HCT116 (cell line): Measurements from ENCODE around the gene KLHDC3. TPM values are rescaled to one million over a fixed set of nuclear protein-coding genes. Genes with fewer than 3 reads are reported as not detected.

Experiments
- ATAC-seq: fragments of 200-7000 bp; cut with Tn5 transposase; 2 replicates; pipeline ENCODE4 v1.9.1; 2020; ENCODE audit warnings: mild to moderate bottlenecking, moderate library complexity
- BruUV-seq: library from RNA; stranded (reverse); fragments of 400-500 nt; replicated peaks from 2 replicates; lab custom pipeline; 2021; lab: Mats Ljungman, UMichigan
- CTCF ChIA-PET: fragments of 300-600 bp; sonication (Branson Sonifier 250); formaldehyde crosslinking; loops from one replicate; lab custom pipeline; 2021; ENCODE audit warnings: antibody characterized with exemption; lab: Charles Lee
- POLR2A ChIA-PET: fragments of 300-600, 350-600 bp; sonication (Branson Sonifier 250); formaldehyde crosslinking; loops from one replicate; lab custom pipeline; 2021; ENCODE audit warnings: antibody characterized with exemption; lab: Charles Lee
- RAD21 ChIA-PET, 2 experiments: fragments of 300-600 bp; sonication (Branson Sonifier 250); formaldehyde crosslinking; loops; one replicate each; lab custom pipeline; 2023; ENCODE audit warnings: low total read pairs in 2 of 2; ENCODE audit not compliant: uncharacterized antibody in 2 of 2, unreplicated experiment in 2 of 2, low non-redundant PET in 1 of 2; lab: Charles Lee
- DNase-seq: peaks from one replicate; pipeline ENCODE4 v3.0.0-alpha.2; 2010; ENCODE audit warnings: low read depth, low spot score
- H2AFZ ChIP-seq: fragments of 200-600 bp; shearing (Covaris generic), sonication (generic); 2 replicates; pipeline ENCODE4 v1.6.1; 2017; ENCODE audit warnings: low read depth, mixed run types, mixed read lengths, antibody characterized with exemption, low read length; ENCODE audit not compliant: poor library complexity, severe bottlenecking
- H3K27ac ChIP-seq: 2 replicates; pipeline ENCODE4 v1.5.1; 2012; ENCODE audit warnings: low read depth, low read length
- H3K27me3 ChIP-seq: fragments of 200-600 bp; sonication (generic); 2 replicates; pipeline ENCODE4 v1.6.1; 2016; ENCODE audit warnings: mixed run types, low read length, mixed read lengths; ENCODE audit not compliant: insufficient read depth
- H3K36me3 ChIP-seq, 2 experiments: fragments of 200-500 bp in 1 of 2; fragments of 200-600 bp in 1 of 2; sonication (Bioruptor generic) in 1 of 2; sonication (generic) in 1 of 2; 2 replicates each; pipeline versions ENCODE4 v1.5.1 to v1.6.1; 2014 to 2016; ENCODE audit warnings: low read length in 2 of 2, inconsistent platforms in 1 of 2, mixed read lengths in 1 of 2, mixed run types in 1 of 2; ENCODE audit not compliant: insufficient read depth in 2 of 2, control insufficient read depth in 1 of 2
- H3K4me1 ChIP-seq, 2 experiments: fragments of 200-600 bp in 1 of 2; sonication (generic) in 1 of 2; 2 replicates each; pipeline versions ENCODE4 v1.5.1 to v1.6.1; 2012 to 2017; ENCODE audit warnings: low read length in 2 of 2, inconsistent platforms in 1 of 2, mild to moderate bottlenecking in 1 of 2, mixed read lengths in 1 of 2, mixed run types in 1 of 2, moderate library complexity in 1 of 2; ENCODE audit not compliant: insufficient read depth in 2 of 2, control insufficient read depth in 1 of 2
- H3K4me2 ChIP-seq: fragments of 200-600 bp; sonication (generic); 2 replicates; pipeline ENCODE4 v1.6.1; 2017; ENCODE audit warnings: mixed run types, low read length, mixed read lengths
- H3K4me3 ChIP-seq, 2 experiments: fragments of 200-600 bp in 1 of 2; sonication (generic) in 1 of 2; replicated peaks in 1 of 2; 2 replicates each; pipeline ENCODE4 v1.5.1; 2011 to 2016; ENCODE audit warnings: low read length in 2 of 2, control low read depth in 1 of 2, low read depth in 1 of 2, mild to moderate bottlenecking in 1 of 2, mixed read lengths in 1 of 2, mixed run types in 1 of 2
- H3K79me2 ChIP-seq: fragments of 200-600 bp; sonication (generic); 2 replicates; pipeline ENCODE4 v1.6.1; 2017; ENCODE audit warnings: mild to moderate bottlenecking, mixed run types, low read length, moderate library complexity, mixed read lengths; ENCODE audit not compliant: insufficient read depth
- H3K9ac ChIP-seq: fragments of 200-600 bp; sonication (generic); 2 replicates; pipeline ENCODE4 v1.6.1; 2016; ENCODE audit warnings: low read length, mixed read lengths
- H3K9me2 ChIP-seq: fragments of 200-600 bp; sonication (generic), shearing (Covaris generic); 2 replicates; pipeline ENCODE4 v1.6.1; 2017; ENCODE audit warnings: mixed run types, mild to moderate bottlenecking, moderate library complexity; ENCODE audit not compliant: insufficient read depth
- H3K9me3 ChIP-seq, 2 experiments: fragments of 200-500 bp in 1 of 2; fragments of 200-600 bp in 1 of 2; sonication (Bioruptor generic) in 1 of 2; sonication (generic) in 1 of 2; 2 replicates each; pipeline ENCODE4 v1.6.1; 2014 to 2017; ENCODE audit warnings: low read length in 2 of 2, mixed read lengths in 2 of 2, inconsistent platforms in 1 of 2, low read depth in 1 of 2, mild to moderate bottlenecking in 1 of 2, mixed run types in 1 of 2, moderate library complexity in 1 of 2; ENCODE audit not compliant: control insufficient read depth in 1 of 2, insufficient read depth in 1 of 2
- H4K20me1 ChIP-seq: fragments of 200-600 bp; sonication (generic), shearing (Covaris generic); 2 replicates; pipeline ENCODE4 v1.6.1; 2017; ENCODE audit warnings: mixed run types, mild to moderate bottlenecking, moderate library complexity; ENCODE audit not compliant: insufficient read depth
- CBX3 ChIP-seq: IDR thresholded peaks from 2 replicates; pipeline ENCODE4 v1.6.1; 2012; ENCODE audit warnings: low read depth
- CEBPB ChIP-seq: IDR thresholded peaks from 2 replicates; pipeline ENCODE4 v1.6.1; 2012; ENCODE audit warnings: low read depth
- EGR1 ChIP-seq: IDR thresholded peaks from 2 replicates; pipeline ENCODE4 v1.6.1; 2012; ENCODE audit warnings: low read depth
- ELF1 ChIP-seq: IDR thresholded peaks from 2 replicates; pipeline ENCODE4 v1.6.1; 2012; ENCODE audit warnings: low read depth, borderline replicate concordance
- EZH2phosphoT487 ChIP-seq: fragments of 200-600 bp; IDR thresholded peaks from 2 replicates; pipeline ENCODE4 v1.6.1; 2018; ENCODE audit warnings: antibody characterized with exemption, borderline replicate concordance
- JUND ChIP-seq: IDR thresholded peaks from 2 replicates; pipeline ENCODE4 v1.6.1; 2012
- POLR2AphosphoS5 ChIP-seq: IDR thresholded peaks from 2 replicates; pipeline ENCODE4 v1.6.1; 2011; ENCODE audit warnings: mild to moderate bottlenecking, low read depth, low read length, moderate library complexity
- SIN3A ChIP-seq: IDR thresholded peaks from 2 replicates; pipeline ENCODE4 v1.6.1; 2012; ENCODE audit warnings: low read depth
- SP1 ChIP-seq: IDR thresholded peaks from 2 replicates; pipeline ENCODE4 v1.6.1; 2012; ENCODE audit warnings: low read depth
- TCF7L2 ChIP-seq: IDR thresholded peaks from 2 replicates; pipeline ENCODE4 v1.7.0; 2011; ENCODE audit warnings: borderline replicate concordance, inconsistent platforms; ENCODE audit not compliant: insufficient read depth, insufficient read length; ENCODE audit errors: extremely low read depth
- YY1 ChIP-seq: IDR thresholded peaks from 2 replicates; pipeline ENCODE4 v1.6.1; 2011; ENCODE audit warnings: low read length, low read depth, moderate library complexity, mild to moderate bottlenecking; ENCODE audit not compliant: insufficient replicate concordance; ENCODE audit errors: extremely low read depth
- ZFX ChIP-seq: fragments of 450-650 bp; IDR thresholded peaks from 2 replicates; pipeline ENCODE4 v1.6.1; 2017
- intact Hi-C: fragments of 100-400 bp; cut with micrococcal nuclease; formaldehyde crosslinking; loops from 2 replicates; pipeline ENCODE4 v1.10.0; 2022
- total RNA-seq: library from RNA; stranded (reverse); gene quantifications from one replicate; pipeline ENCODE4 v1.2.1, GENCODE V29; 2021; ENCODE audit not compliant: unreplicated experiment
- TF ChIP-seq, protein P1 (sequence below): IDR thresholded peaks from 2 replicates; pipeline ENCODE4 v1.6.1; 2012
- TF ChIP-seq, protein P2 (sequence below): IDR thresholded peaks from 2 replicates; pipeline ENCODE4 v1.6.1; 2012
- TF ChIP-seq, protein P3 (sequence below), 3 experiments: fragments of 200-600 bp in 1 of 3; sonication (generic) in 1 of 3; IDR thresholded peaks in 2 of 3; conservative IDR thresholded peaks in 1 of 3; 2 replicates each; pipeline ENCODE4 v1.5.1; 2012 to 2017; ENCODE audit warnings: low read depth in 2 of 3, low read length in 2 of 3, antibody characterized with exemption in 1 of 3, borderline replicate concordance in 1 of 3, control low read depth in 1 of 3, mild to moderate bottlenecking in 1 of 3, mixed read lengths in 1 of 3, mixed run types in 1 of 3, moderate library complexity in 1 of 3; ENCODE audit not compliant: insufficient read depth in 1 of 3
- TF ChIP-seq, protein P4 (sequence below): IDR thresholded peaks from 2 replicates; pipeline ENCODE4 v1.6.1; 2012; ENCODE audit warnings: low read depth

The KLHDC3 gene
- total RNA-seq, 1 experiment from 2014 or later: 67.2 TPM

DNA sequence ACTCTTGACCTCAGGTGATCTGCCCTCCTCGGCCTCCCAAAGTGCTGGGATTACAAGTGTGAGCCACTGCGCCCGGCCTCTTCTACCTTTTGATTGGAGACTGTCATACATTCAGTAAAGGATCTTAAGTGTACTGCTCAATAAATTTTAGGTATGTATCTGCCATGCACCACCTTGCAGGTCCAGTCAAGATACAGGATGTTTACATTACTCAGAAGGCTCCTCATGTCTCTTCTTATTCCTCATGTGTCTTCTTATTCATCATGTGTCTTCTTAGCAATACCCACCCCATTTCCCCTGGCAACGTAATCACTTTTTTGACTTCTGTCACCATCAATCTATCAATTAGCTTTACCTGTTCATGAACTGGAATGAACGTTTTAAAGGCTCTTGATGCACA is 8.2 kb upstream of the KLHDC3 start (continued):
- TF ChIP-seq EZH2phosphoT487: no peak
- TF ChIP-seq, protein P1, sequence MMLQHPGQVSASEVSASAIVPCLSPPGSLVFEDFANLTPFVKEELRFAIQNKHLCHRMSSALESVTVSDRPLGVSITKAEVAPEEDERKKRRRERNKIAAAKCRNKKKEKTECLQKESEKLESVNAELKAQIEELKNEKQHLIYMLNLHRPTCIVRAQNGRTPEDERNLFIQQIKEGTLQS: no peak
- no peak for TF ChIP-seq ZFX
- TF ChIP-seq YY1: no peak

DNA sequence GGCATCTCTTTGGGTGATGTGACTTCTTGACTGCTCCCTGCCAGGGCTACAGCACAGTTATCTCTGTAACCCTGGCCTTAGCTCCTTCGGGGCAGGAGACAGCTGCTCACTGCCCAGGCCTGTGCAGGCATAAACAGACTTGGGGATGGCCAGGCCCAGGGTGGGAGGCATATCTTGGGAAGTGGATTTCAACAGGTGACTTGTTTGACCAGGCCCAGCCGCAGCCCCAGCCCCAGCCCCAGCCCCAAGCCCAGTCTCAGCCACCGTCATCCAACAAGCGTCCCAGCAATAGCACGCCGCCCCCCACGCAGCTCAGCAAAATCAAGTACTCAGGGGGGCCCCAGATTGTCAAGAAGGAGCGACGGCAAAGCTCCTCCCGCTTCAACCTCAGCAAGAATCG is 7.8 kb upstream of the KLHDC3 start:
- Histone ChIP-seq H2AFZ (no peak overlapping the region), H3K4me2 (no peak overlapping the region), H3K4me1 (no peaks in the 10 kb centered on the region), H3K27me3 (no peaks in the 10 kb centered on the region), H3K9ac (no peak overlapping the region), H3K9me3 (no peaks in the 10 kb centered on the region), H3K9me2 (no peaks in the 10 kb centered on the region), H3K36me3 (peaks cover 27 to 33% of the 10 kb centered on the region in 2 experiments; a peak in 3 of 4 replicates), H3K79me2 (0 out of 2 replicates have a peak, but pooled peaks cover 2% of the 10 kb centered on the region), H4K20me1 (no peaks in the 10 kb centered on the region), H3K27ac (no peak overlapping the region), H3K4me3 (no peak overlapping the region)
- POLR2A ChIA-PET: no interaction called here
- RAD21 ChIA-PET: no interaction called here
- ATAC-seq (no peak), DNase-seq (no peak)
- intact Hi-C loops: no loop called here
- CTCF ChIA-PET: no interaction called here
- TF ChIP-seq, protein P2, sequence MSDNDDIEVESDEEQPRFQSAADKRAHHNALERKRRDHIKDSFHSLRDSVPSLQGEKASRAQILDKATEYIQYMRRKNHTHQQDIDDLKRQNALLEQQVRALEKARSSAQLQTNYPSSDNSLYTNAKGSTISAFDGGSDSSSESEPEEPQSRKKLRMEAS: no peak
- TF ChIP-seq ELF1: no peak
- TF ChIP-seq SP1: no peak
- TF ChIP-seq CBX3: no peak
- TF ChIP-seq, protein P3, sequence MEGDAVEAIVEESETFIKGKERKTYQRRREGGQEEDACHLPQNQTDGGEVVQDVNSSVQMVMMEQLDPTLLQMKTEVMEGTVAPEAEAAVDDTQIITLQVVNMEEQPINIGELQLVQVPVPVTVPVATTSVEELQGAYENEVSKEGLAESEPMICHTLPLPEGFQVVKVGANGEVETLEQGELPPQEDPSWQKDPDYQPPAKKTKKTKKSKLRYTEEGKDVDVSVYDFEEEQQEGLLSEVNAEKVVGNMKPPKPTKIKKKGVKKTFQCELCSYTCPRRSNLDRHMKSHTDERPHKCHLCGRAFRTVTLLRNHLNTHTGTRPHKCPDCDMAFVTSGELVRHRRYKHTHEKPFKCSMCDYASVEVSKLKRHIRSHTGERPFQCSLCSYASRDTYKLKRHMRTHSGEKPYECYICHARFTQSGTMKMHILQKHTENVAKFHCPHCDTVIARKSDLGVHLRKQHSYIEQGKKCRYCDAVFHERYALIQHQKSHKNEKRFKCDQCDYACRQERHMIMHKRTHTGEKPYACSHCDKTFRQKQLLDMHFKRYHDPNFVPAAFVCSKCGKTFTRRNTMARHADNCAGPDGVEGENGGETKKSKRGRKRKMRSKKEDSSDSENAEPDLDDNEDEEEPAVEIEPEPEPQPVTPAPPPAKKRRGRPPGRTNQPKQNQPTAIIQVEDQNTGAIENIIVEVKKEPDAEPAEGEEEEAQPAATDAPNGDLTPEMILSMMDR (IDR thresholded peaks at IDR 0.05 in 2 of 3, conservative IDR thresholded peaks at IDR 0.05 in 1 of 3; ENCODE audit: borderline replicate concordance in 1 of 3, insufficient read depth in 1 of 3, low read depth in 2 of 3, low read length in 2 of 3): no peak
- no peak for TF ChIP-seq CEBPB
- TF ChIP-seq, protein P4, sequence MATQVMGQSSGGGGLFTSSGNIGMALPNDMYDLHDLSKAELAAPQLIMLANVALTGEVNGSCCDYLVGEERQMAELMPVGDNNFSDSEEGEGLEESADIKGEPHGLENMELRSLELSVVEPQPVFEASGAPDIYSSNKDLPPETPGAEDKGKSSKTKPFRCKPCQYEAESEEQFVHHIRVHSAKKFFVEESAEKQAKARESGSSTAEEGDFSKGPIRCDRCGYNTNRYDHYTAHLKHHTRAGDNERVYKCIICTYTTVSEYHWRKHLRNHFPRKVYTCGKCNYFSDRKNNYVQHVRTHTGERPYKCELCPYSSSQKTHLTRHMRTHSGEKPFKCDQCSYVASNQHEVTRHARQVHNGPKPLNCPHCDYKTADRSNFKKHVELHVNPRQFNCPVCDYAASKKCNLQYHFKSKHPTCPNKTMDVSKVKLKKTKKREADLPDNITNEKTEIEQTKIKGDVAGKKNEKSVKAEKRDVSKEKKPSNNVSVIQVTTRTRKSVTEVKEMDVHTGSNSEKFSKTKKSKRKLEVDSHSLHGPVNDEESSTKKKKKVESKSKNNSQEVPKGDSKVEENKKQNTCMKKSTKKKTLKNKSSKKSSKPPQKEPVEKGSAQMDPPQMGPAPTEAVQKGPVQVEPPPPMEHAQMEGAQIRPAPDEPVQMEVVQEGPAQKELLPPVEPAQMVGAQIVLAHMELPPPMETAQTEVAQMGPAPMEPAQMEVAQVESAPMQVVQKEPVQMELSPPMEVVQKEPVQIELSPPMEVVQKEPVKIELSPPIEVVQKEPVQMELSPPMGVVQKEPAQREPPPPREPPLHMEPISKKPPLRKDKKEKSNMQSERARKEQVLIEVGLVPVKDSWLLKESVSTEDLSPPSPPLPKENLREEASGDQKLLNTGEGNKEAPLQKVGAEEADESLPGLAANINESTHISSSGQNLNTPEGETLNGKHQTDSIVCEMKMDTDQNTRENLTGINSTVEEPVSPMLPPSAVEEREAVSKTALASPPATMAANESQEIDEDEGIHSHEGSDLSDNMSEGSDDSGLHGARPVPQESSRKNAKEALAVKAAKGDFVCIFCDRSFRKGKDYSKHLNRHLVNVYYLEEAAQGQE: no peak
- TF ChIP-seq TCF7L2: no peak
- no peak for TF ChIP-seq ZFX
- TF ChIP-seq JUND: no peak
- no peak for TF ChIP-seq SIN3A
- TF ChIP-seq YY1: no peak
- TF ChIP-seq EGR1: no peak
- TF ChIP-seq POLR2AphosphoS5: no peak
- BruUV-seq: no TSS peak
